Activated CD8-positive, alpha-beta memory T cell treated with anti-CD3 and anti-CD28 coated beads for 36 hours (primary cell): ENCODE results near the gene GRID2. TPM values are rescaled to one million over a fixed set of nuclear protein-coding genes. Genes with fewer than 3 reads are reported as not detected.
"Not testable (repeated sequence)": the region's sequence is repeated elsewhere in the genome, so short reads cannot be mapped to it uniquely, and the experiment has no call there.

Experiments
- CTCF ChIA-PET: fragments of 350-600 bp; sonication (Branson Sonifier 250); formaldehyde crosslinking; loops from one replicate; lab custom pipeline; 2021; ENCODE audit warnings: antibody characterized with exemption; lab: Charles Lee
- POLR2A ChIA-PET: fragments of 350-600 bp; sonication (Branson Sonifier 250); formaldehyde crosslinking; loops from one replicate; lab custom pipeline; 2021; ENCODE audit warnings: antibody characterized with exemption; lab: Charles Lee
- total RNA-seq, 2 experiments: library from RNA; stranded (reverse); gene quantifications; one replicate each; pipeline ENCODE4 v1.2.3, GENCODE V29; 2021

The GRID2 gene
- total RNA-seq, 2 experiments from 2014 or later, result not detected

DNA sequence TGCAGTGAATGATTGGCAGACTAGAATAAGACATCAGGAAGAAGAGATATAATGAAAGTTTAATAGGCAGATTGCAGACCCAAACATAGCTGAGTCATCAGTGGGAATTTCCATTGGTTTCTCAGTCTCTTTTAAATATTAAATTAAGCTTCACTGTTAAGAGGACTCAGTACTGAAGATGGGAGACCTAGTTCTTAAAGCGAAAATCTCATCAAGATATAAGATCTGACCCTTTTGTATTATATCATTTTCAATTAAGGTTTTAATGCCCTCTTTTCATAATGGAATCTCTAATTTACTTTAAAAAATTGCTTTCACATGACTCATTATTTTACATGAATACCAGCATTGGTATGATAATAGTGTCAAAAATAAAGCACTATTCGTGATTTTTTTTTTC, 1355.9 kb downstream of the GRID2 start:
- ChIA-PET CTCF (no interaction called here), POLR2A (no interaction called here)

DNA sequence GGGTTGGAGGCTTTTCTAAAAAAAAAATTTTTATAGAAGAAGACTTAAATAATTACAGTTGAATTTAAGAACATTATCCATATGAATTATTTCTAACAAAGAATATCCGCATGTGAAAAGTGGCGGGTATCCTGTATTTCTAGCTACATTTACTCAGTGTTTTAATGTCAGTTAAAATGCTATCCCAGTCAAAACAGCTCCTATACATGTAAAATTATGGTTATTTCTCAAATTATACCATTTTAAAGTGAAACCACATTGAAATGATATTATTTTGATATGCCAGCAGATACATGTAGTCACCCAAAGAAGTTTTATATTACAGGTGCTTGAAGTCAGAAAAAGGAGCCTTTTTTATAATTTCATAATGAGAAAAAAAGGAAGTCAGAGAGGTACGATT, 1356.3 kb downstream of the GRID2 start:
- CTCF ChIA-PET, result no interaction called here
- POLR2A ChIA-PET, result no interaction called here

DNA sequence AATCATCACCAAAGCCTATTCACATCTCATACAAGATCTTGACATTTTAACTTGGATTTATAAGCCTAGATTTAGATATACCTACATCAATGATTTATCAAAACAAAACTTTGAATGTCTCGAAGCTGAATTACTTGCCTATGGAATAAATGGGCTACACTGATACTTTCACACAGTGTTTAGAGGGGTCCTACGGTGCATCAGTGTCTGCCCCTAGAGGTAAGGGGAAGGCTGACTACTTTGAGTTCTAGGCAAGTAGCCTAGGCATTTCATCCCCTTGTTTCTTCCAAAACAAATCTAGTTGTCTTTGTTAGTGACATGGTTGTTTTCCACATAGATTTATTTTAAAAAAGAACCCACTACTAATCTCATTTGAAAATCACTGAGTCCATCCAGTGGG, 1366.7 kb downstream of the GRID2 start:
- CTCF ChIA-PET, result no interaction called here
- POLR2A ChIA-PET, result no interaction called here

GRCh38 chr4:93671093-93671492, 1367.3 kb downstream of the GRID2 start:
- CTCF ChIA-PET, result no interaction called here
- POLR2A ChIA-PET, result no interaction called here

DNA sequence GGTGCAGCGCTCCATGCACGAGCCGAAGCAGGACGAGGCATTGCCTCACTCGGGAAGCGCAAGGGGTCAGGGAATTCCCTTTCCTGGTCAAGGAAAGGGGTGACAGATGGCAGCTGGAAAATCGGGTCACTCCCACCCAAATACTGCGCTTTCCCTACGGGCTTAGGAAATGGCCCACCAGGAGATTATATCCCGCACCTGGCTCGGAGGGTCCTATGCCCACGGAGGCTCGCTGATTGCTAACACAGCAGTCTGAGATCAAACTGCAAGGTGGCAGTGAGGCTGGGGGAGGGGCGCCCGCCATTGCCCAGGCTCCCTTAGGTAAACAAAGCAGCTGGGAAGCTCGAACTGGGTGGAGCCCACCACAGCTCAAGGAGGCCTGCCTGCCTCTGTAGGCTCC, 1373.2 kb downstream of the GRID2 start:
- POLR2A ChIA-PET, CTCF ChIA-PET: not testable (repeated sequence)

DNA sequence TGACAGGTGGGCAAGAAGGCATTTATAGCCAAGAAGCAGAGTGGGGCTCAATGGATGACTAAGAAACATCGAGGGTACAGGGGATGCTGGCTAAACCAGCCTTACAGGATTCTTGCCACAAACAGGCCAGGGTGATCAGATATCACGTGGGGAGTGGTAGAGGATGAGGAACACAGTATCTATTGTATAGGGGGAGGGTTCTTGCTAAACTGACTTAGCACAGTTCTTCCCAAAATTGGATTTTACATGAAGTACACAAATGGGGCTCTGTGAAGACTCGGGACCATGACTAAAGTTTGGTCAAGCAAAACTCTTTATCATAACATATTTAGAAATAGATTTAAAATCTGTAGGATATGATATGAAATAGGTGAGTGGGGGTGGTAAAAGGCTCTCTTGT, 1380.8 kb downstream of the GRID2 start:
- CTCF ChIA-PET, result no interaction called here
- POLR2A ChIA-PET, result no interaction called here

GRCh38 chr4:93687304-93687703, 1383.5 kb downstream of the GRID2 start:
- CTCF ChIA-PET, result no interaction called here
- POLR2A ChIA-PET, result no interaction called here

DNA sequence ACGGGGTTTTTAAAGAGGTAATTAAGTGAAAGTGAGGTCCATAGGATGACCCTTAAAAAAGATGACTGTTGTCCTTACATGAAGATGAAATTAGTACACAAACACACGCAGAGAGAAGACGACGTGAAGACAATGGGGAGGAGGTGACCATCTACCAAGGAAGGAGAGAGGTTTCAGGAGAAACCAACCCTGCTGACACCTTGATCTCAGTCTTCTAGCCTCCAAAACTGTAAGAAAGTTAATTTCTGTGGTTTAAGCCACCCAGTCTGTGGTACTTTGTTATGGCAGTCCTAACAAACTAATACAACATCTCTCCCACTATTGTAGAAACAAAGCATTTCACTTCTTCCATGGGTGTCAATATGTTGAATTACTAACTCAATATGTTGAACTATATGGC, 1385.2 kb downstream of the GRID2 start:
- CTCF ChIA-PET, result no interaction called here
- POLR2A ChIA-PET, result no interaction called here

GRCh38 chr4:93693141-93693540, 1389.4 kb downstream of the GRID2 start:
- ChIA-PET CTCF (no interaction called here), POLR2A (no interaction called here)

DNA sequence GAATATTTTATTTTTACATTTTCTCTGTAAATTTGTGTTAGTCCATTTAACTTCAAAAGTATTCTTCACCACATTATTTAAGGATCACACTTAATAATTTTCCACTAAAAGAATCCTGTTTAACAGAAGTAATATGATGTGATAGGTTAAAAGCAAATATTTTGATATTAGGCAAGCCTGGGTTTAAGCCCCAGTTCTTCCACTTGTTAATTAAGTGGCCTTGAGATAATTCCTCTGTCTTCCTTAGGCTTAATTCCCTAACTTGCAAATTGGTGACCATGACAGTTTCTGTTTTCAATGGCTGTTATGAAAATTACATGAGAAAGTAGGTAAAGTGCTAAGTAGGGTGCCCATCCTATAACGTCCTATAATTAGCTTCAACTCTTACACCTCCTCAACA, 1394.9 kb downstream of the GRID2 start:
- POLR2A ChIA-PET, result no interaction called here
- CTCF ChIA-PET, result no interaction called here

DNA sequence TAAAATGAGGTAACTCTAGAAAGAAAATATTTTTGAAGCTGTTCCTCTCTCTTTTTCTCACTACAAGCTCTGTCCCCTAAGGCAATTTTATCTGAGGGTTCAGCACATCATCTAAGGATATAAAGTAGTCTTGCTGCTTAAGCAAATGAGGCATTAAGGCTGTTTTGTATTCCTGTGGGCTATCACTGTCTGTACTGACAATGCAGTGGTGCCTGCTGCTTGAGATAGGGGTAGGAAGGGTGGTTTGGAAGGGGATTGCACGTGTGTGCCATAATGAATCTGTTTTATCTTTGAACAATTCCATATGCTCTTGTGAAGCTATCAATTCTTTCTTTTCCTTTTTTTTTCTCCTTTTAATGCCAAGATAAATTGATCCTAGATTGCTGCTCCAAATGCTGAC, 1396.8 kb downstream of the GRID2 start:
- CTCF ChIA-PET, result no interaction called here
- POLR2A ChIA-PET, result no interaction called here

DNA sequence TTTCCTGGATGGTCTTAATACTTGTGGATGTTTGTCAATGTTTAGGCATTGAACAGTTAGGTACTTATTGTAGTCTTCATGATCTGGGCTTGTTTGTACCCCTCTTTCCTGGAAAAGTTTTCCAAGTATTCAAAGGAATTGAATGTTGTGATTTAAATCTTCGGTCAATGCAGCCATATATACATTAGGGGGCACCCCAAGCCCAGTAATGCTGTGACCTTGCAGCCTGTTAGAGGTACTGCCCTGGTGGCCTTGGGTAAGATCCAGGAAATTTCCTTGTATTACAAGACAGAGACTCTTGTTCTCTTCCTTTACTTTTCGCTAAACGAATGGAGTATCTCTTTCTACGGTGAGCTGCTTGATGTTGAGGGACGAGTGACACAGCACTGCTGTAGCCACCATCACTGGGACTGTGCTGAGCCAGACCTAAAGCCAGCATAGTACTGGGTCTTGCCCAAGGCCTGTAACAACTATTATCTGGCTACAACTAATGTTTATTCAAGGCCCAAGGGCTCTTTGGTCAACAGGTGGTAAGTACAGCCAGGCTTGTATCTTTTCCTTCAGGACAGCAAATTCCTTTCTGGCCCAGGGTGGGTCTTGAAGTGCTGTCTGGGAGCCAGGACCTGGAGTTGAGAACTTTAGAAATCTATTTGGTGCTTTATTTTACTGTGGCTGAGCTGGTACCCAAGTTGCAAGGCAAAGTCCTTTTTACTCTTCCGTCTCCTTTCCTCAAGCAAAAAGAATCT, 1406.5 kb downstream of the GRID2 start:
- ChIA-PET POLR2A (no interaction called here), CTCF (no interaction called here)

DNA sequence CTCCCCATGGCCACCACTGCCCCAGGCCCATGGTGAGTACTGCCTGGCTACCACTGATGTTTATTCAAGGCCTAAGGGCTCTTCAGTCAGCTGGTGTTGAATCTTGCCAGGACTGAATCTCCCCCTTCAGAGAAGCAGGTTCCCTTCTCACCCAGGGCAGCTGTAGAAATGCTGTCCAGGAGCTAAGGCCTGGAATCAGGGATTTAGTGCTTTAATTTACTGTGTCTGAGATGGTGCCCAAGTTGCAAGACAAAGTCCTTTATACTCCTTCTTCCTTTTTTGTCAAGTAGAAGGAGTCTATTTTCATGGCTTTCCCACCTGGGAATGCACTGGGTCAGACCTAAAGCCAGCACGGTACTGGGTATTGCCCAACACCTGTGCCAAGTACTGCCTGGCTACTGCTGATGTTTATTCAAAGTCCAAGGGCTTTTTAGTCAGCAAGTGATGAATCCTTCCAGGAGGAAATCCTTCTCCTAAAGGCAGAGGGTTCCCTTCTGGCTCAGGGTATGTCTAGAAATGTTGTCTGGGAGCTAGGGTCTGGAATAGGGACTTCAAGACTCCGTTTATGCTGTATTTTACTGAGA, 1407.2 kb downstream of the GRID2 start:
- CTCF ChIA-PET, result no interaction called here

DNA sequence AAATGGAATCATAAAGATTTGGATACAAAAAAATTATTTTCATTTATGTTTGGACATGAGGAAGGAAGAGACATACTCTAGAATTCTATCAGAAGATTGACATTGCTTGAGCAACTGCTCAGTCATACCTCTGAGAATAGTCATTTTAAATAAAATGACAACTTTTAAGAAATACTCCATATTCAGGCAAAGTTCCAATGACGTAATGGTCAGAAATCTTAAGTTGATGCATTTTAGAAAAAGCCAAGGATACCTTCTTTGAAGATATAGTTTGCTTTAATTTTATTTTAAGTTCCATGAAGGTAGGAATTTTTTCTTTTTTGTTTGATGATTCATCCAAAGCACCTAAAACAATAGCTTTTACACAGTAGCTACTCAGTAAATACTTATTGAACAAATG, 1414.5 kb downstream of the GRID2 start:
- POLR2A ChIA-PET, result no interaction called here
- CTCF ChIA-PET, result no interaction called here

More for the DNA sequence above, 1407.2 kb downstream of the GRID2 start:
- POLR2A ChIA-PET, result no interaction called here

- ChIA-PET POLR2A (no interaction called here), CTCF (no interaction called here)
These were observed 1415.8 kb downstream of the GRID2 start for GRCh38 chr4:93719552-93719951.

DNA sequence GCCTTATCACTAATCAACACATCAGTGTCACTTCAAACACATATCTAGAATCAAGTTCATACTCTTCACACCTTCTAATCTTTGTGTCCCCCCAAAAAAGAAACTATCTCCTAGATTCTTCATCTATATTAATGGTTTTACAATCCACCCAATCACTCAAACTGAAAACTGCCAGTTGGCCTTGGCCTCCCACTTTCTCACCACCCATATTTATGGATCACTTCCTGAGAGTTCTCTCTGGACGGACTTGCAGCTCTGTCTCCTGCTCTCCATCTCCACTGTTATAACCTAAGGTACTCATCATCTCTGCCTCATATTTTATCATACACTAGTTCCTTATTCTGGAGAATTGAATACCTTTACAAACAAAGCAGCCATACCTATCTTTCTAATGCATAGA, 1418.7 kb downstream of the GRID2 start:
- POLR2A ChIA-PET, result no interaction called here
- CTCF ChIA-PET, result no interaction called here

DNA sequence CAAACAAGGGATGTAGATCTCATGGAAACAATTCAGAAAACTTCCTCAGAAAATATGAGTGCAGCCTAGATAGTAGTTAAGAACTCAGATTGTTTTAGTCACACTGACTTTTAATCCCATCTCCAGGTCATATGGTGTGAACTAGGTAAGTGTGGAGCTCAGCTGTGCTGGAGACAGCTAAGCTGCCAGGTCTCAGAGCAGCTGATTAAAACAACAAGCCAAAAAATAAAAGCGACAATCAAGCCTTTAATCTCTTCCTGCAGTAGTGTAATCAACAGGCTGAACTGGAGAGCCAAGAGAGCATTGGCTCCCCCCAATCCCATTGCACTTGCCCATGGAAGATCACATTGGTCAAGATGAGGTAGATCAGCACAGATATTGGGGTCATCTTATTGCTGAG, 1426.5 kb downstream of the GRID2 start:
- ChIA-PET CTCF (no interaction called here), POLR2A (no interaction called here)

DNA sequence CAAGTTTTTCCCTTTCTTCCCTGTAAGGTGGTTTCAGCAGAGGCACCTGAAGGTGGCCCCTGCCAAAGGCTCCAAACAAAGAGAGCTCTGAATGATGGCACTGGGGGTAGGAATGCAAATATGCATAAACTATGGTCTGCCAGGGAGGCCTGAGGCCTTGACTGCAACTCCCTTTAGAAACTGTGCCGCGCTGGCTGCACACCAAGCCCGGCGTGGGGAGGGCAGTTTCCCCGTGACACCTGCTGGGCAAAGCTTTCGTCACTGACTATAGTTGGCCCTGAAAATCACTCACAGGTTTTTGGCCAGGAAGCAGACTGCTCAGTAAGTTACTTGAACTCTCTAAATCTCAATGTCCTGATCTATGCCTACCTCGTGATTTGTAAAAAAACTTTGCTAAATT, 1427.0 kb downstream of the GRID2 start:
- ChIA-PET CTCF (no interaction called here), POLR2A (no interaction called here)

DNA sequence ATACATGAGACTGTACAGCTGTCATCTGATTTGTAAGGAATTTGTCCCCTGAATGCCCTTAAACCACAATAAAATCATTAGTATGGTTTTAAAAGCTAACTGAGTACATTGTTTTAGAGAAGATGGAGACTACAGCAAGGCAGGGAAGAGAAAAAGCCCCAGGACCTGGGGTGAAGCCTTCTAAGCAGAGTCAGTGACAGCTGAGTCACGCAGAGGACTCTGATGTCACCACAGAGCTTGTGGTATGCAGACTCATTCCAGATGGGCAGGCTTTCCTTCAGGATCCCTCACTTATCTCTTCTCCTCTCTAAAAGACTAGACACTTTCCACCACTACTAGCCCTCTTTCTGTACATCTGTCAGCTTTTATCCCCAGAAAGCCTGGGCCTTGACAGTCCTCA, 1427.7 kb downstream of the GRID2 start:
- POLR2A ChIA-PET, result interaction anchor here (0.5 kb wide), 1 partner anchor 1292 kb away, joined by 4 read pairs; no protein-coding TSS in a partner anchor

GRCh38 chr4:93732509-93732908, 1428.7 kb downstream of the GRID2 start:
- ChIA-PET CTCF (interaction anchor here (0.6 kb wide), 1 partner anchor 644 kb away, joined by 4 read pairs; no protein-coding TSS in a partner anchor), POLR2A (no interaction called here)

More for the DNA sequence above, 1427.7 kb downstream of the GRID2 start:
- CTCF ChIA-PET, result no interaction called here

DNA sequence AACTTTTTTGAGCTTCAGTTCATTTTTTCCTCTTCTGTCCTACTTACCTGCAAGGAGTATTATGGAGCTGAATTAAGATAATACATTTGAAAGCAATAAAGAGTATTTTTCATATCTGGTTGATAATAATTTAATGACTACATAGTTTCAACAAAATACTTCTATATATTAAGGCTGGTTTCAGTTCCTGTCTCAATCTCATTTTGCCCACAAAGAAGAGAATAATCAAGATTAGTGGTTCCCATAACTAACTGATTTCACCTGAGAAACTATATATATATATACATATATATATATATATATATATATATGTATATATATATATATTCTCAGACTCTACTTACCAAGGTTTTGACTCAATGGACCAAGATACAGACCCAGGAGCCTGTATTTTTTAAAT, 1437.1 kb downstream of the GRID2 start:
- CTCF ChIA-PET, result no interaction called here
- POLR2A ChIA-PET, result no interaction called here
